Uterus (tissue), 4 donors: Measurements from ENCODE around the gene EXTL2. TPM values are rescaled to one million over a fixed set of nuclear protein-coding genes. Genes with fewer than 3 reads are reported as not detected.

ENCODE experiments used
- DNase-seq, 2 donors: peaks; one replicate each; pipeline ENCODE4 v3.0.0-alpha.2; 2019 to 2020
- H3K27ac ChIP-seq, 2 donors: fragments of 200-600 bp; sonication (generic); 1 replicate in 1 of 2; 2 replicates in 1 of 2; pipeline ENCODE4 v1.5.1; 2016 to 2018
- H3K27me3 ChIP-seq, 2 donors: fragments of 200-600 bp; sonication (generic); one replicate each; pipeline ENCODE4 v1.5.1; 2018 to 2019; ENCODE audit warnings: control low read depth in 1 of 2
- H3K36me3 ChIP-seq, 2 donors: fragments of 200-600 bp; sonication (generic); one replicate each; pipeline ENCODE4 v1.5.1; 2019; ENCODE audit warnings: control low read depth in 1 of 2
- H3K4me1 ChIP-seq, 2 donors: fragments of 200-600 bp; sonication (generic); one replicate each; pipeline ENCODE4 v1.5.1; 2018 to 2019; ENCODE audit warnings: control low read depth in 1 of 2
- H3K4me3 ChIP-seq, 2 donors: fragments of 200-600 bp; sonication (generic); 1 replicate in 1 of 2; 2 replicates in 1 of 2; pipeline ENCODE4 v1.5.1; 2018 to 2019; ENCODE audit warnings: mild to moderate bottlenecking in 1 of 2
- H3K9me3 ChIP-seq, 2 donors: fragments of 200-600 bp; sonication (generic); one replicate each; pipeline ENCODE4 v1.5.1; 2019; ENCODE audit warnings: control low read depth in 1 of 2
- CTCF ChIP-seq, 4 experiments: fragments of 200-600 bp in 2 of 4; fragments of 450-650 bp in 2 of 4; sonication (generic) in 2 of 4; IDR thresholded peaks; one replicate each; pipeline ENCODE4 v1.5.1; 2016 to 2019; ENCODE audit warnings: antibody characterized with exemption in 4 of 4, mild to moderate bottlenecking in 2 of 4, moderate library complexity in 1 of 4
- POLR2A ChIP-seq, 2 donors: fragments of 450-650 bp; IDR thresholded peaks; one replicate each; pipeline ENCODE4 v1.6.1; 2016; ENCODE audit warnings: antibody characterized with exemption in 2 of 2, mild to moderate bottlenecking in 1 of 2, moderate library complexity in 1 of 2
- intact Hi-C: fragments of 100-400 bp; cut with DNase I; formaldehyde crosslinking; loops from one replicate; pipeline ENCODE4 v1.15.1; 2023; ENCODE audit warnings: low total_unique reads
- total RNA-seq, 4 donors: library from RNA; depleted of rRNA in 3 of 4; stranded (reverse); fragments of >200 nt in 3 of 4; gene quantifications; one replicate each; pipeline versions ENCODE4 v1.1.0 to v1.2.4, GENCODE V29; 2014 to 2023
- donor health status: DM: yes; HTN: yes; CAD: no.

EXTL2 gene
- total RNA-seq, 4 donors from 2014 or later, result 6.4 to 63.3 (median 18.9) TPM

GRCh38 chr1:100903777-100904176, 9.1 kb upstream of the EXTL2 start:
- Histone ChIP-seq H3K27ac (no peak overlapping the region), H3K27me3 (no peaks in the 10 kb centered on the region), H3K36me3 (no peaks in the 10 kb centered on the region), H3K4me3 (no peak overlapping the region), H3K4me1 (no peaks in the 10 kb centered on the region), H3K9me3 (no peaks in the 10 kb centered on the region)
- no peak for DNase-seq
- no peak for TF ChIP-seq POLR2A (IDR thresholded peaks at IDR 0.05)
- TF ChIP-seq CTCF (IDR thresholded peaks at IDR 0.05), result no peak
- intact Hi-C loops, result no loop called here

DNA sequence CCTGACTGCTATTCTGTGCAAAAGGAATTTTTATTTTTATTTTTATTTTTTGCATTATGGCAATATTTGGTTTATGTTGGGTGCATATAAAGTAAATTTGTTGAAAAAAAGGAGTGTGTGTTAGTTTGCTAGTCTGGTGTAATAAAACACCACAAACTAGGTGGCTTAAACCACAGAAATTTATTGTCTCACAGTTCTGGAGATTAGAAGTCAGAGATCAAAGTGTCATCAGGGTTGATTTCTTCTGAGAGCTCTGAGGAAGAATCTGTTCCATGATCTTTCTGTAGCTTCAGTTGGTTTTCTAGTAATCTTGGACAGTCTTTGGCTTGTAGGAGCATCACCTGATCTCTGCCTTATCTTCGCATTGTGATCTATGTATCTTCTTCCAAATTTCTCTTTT, 7.7 kb upstream of the EXTL2 start:
- intact Hi-C loops, result no loop called here
- TF ChIP-seq POLR2A (IDR thresholded peaks at IDR 0.05), result no peak
- TF ChIP-seq CTCF (IDR thresholded peaks at IDR 0.05), result no peak
- Histone ChIP-seq H3K36me3 (no peaks in the 10 kb centered on the region), H3K27ac (no peak overlapping the region), H3K4me3 (no peak overlapping the region), H3K9me3 (no peaks in the 10 kb centered on the region), H3K4me1 (no peaks in the 10 kb centered on the region), H3K27me3 (no peaks in the 10 kb centered on the region)
- no peak for DNase-seq

DNA sequence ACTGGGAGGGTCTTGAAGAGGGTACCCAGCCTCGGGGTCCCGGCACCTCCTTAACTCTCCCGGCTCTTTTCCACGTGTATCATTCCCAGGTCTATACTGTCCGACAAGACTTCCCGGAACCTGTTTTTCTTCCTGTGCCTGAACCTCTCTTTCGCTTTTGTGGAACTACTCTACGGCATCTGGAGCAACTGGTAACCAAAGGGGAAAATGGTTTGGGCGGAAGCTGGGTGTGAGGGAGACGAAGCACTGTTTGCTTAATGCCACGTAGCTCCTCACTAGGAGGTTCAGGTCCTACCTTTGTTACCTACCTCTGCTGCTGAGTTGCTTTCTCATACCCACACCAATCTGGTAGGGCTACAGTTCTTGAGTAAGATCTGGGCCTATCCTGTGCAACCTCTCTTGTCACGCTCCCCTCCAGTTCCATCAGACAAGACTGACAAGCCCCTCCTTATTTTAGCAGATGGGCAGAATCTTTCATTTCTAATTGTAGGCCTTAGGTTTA, 1.9 kb upstream of the EXTL2 start:
- Histone ChIP-seq H3K27ac (peak overlapping the region; percentile 90 to 93), H3K4me3 (peak overlapping the region; percentile 70 to 84), H3K9me3 (no peaks in the 10 kb centered on the region), H3K36me3 (no peaks in the 10 kb centered on the region), H3K27me3 (no peaks in the 10 kb centered on the region), H3K4me1 (peaks cover 0 to 4% of the 10 kb centered on the region in 2 donors)
- no peak for DNase-seq
- TF ChIP-seq POLR2A (IDR thresholded peaks at IDR 0.05) (no peak), CTCF (IDR thresholded peaks at IDR 0.05) (no peak)
- intact Hi-C loops, result no loop called here

DNA sequence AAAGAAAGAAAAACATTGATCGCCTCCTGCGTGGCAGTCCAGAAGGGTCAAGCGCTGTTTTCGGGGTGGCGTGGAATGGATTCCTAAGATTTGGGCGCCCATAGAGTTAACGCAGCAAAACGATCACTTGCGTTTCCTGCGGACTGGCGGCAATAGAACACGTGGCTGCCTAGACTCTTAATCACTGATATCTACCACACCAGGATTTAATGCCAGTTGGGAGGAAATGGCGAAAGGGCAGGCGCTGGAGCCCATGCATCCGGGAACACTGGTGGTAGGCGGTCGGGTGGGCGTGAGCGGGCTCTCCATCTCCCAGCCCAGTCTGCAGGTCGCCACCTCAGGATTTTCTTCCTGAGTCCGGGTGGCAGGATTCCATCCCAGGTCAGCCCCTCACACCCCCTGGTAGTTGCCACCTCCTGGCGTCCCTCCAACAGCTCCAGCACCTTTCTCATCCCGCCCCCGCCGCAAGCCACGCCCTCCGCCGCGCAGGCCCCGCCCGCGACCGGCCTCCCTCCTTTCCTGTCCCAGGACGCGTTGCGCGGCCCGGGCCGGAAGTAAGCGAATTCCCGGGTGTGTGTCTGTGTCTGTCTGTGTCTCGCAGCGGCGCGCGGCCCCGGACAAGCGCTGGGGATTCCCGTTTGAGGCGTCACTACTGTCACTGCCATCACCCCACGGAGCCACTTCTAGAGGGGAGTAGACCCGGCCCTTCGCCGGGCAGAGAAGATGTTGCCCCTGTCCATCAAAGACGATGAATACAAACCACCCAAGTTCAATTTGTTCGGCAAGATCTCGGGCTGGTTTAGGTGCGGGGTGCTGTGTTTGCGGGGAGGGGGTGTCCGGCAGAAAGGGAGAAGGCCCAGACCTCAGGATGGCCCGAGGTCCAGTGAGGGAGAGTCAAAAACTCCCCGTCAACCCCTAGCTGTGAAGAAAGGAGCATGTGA, 1.2 kb upstream of the EXTL2 start, which contains the start of gene SLC30A7:
TSS of gene SLC30A7 (plus strand) at position 551 of the 941 bp plus-strand sequence. CDS start at position 724, 173 bp downstream.
- H3K4me1 ChIP-seq, result peaks cover 0 to 4% of the 10 kb centered on the region in 2 donors
- intact Hi-C loops, result no loop called here

More for the DNA sequence above, 1.2 kb upstream of the EXTL2 start, which contains the start of gene SLC30A7:
- Histone ChIP-seq H3K27ac (peak within 1 kb of the TSS; percentile 90 to 93), H3K9me3 (no peaks in the 10 kb centered on the region), H3K36me3 (no peaks in the 10 kb centered on the region), H3K27me3 (no peaks in the 10 kb centered on the region), H3K4me3 (peak within 1 kb of the TSS; percentile 70 to 84)
- peak; percentile 12 to 70 for TF ChIP-seq POLR2A (IDR thresholded peaks at IDR 0.05)
- TF ChIP-seq CTCF (IDR thresholded peaks at IDR 0.05), result no peak
- peak; percentile 93 to 94 for DNase-seq
